ENCODE data around the gene IQSEC1. TPM values are rescaled to one million over a fixed set of nuclear protein-coding genes. Genes with fewer than 3 reads are reported as not detected.

IQSEC1 gene
- total and polyA plus RNA-seq, 10 of the 15 experiments (the other 5 are each of a cell fraction or from before 2014, with no cell fraction given) = 0.92 to 55.2 (median 8.5) TPM

GRCh38 chr3:13046569-13047274, 26.5 kb downstream of the IQSEC1 start:
- ChIA-PET CTCF (interaction anchor here (0.5 to 4.7 kb wide), 34 partner anchors 11 to 420 kb away, joined by 3 to 56 read pairs (median 4); no protein-coding TSS in a partner anchor), SMC1A (ENCODE audit: uncharacterized antibody, unreplicated experiment) (interaction anchor here (0.6 to 4.7 kb wide), 23 partner anchors 11 to 159 kb away, joined by 3 to 71 read pairs (median 5); no protein-coding TSS in a partner anchor), RAD21 (ENCODE audit: unreplicated experiment) (interaction anchor here (0.9 to 5.0 kb wide), 17 partner anchors 14 to 405 kb away, joined by 3 to 93 read pairs (median 4); partner anchors contain the start of gene RPL32), POLR2A (interaction anchor here (0.5 to 6.9 kb wide), 12 partner anchors 8 to 370 kb away, joined by 3 to 84 read pairs (median 6); no protein-coding TSS in a partner anchor)
- ATAC-seq (peak; percentile 54), FAIRE-seq (no peak), DNase-seq (ENCODE audit: low read depth, low spot score) (no peak)
- in situ Hi-C loops (cut with MboI) = no loop called here
- no peaks in the 10 kb centered on the region for H4K20me1 ChIP-seq (ENCODE audit: control insufficient read depth, insufficient read depth)
- H3K79me2 ChIP-seq (ENCODE audit: control insufficient read depth, insufficient read depth, low read length) = peaks cover 3% of the 10 kb centered on the region; the same call in 1 of the 2 replicates
- no peaks in the 10 kb centered on the region for H3K9me3 ChIP-seq (replicated peaks; ENCODE audit: control insufficient read depth, insufficient read depth, low read length)
- H3K9ac ChIP-seq (ENCODE audit: control insufficient read depth, insufficient read depth, low read length) = peak overlapping the region; percentile 49
- H3K4me3 ChIP-seq = no peak overlapping the region
- peaks cover 32% of the 10 kb centered on the region for H3K4me1 ChIP-seq (ENCODE audit: control insufficient read depth, insufficient read depth, low read length)
- no peaks in the 10 kb centered on the region for H3K36me3 ChIP-seq (ENCODE audit: control insufficient read depth in 2 of 2, insufficient read depth in 2 of 2, low read length in 1 of 2)
- peak overlapping the region; percentile 9 for H2AFZ ChIP-seq (ENCODE audit: control insufficient read depth, low read depth, low read length)
- no peaks in the 10 kb centered on the region for H3K27me3 ChIP-seq (replicated peaks in 1 of 2; ENCODE audit: control insufficient read depth in 2 of 2, insufficient read depth in 2 of 2, low read length in 1 of 2)
- TSS peak; percentile 64 for BruUV-seq (replicated peaks)
- H3K4me2 ChIP-seq (ENCODE audit: control insufficient read depth, insufficient read depth) = peak overlapping the region; percentile 74
- intact Hi-C loops (cut with micrococcal nuclease; ENCODE audit: unreplicated experiment) = loop anchor here (1.0 to 2.0 kb wide), 3 partner anchors 30 to 46 kb away; no protein-coding TSS in a partner anchor
- 13% methylated on average over 13 of the region's 15 CpGs for whole genome bisulfite sequencing (ENCODE audit: insufficient coverage, insufficient replicate concordance, low lambda C conversion rate, missing lambda C conversion rate)
- H3K27ac ChIP-seq (ENCODE audit: control insufficient read depth, insufficient read depth) = peak overlapping the region; percentile 70
- TF ChIP-seq SIN3A (IDR thresholded peaks at IDR 0.05; ENCODE audit: low read depth, low read length) (no peak; the same call in 1 of the 2 replicates), STAT3 (IDR thresholded peaks at IDR 0.05; ENCODE audit: low read depth, low read length) (no peak), SMAD5 (IDR thresholded peaks at IDR 0.05; ENCODE audit: low read depth) (no peak), HDGF (IDR thresholded peaks at IDR 0.05) (peak; percentile 90), BACH1 (IDR thresholded peaks at IDR 0.05; ENCODE audit: borderline replicate concordance) (no peak), MEF2B (IDR thresholded peaks at IDR 0.05; ENCODE audit: partially characterized antibody, poor library complexity, severe bottlenecking) (peak; percentile 2), CHD2 (IDR thresholded peaks at IDR 0.05; ENCODE audit: borderline replicate concordance, low read depth, low read length) (peak; percentile 15; the same call in 1 of the 2 replicates), ZSCAN29 (IDR thresholded peaks at IDR 0.05) (no peak), BCLAF1 (IDR thresholded peaks at IDR 0.05) (no peak), BRCA1 (IDR thresholded peaks at IDR 0.05; ENCODE audit: low read depth, low read length) (no peak), JUNB (IDR thresholded peaks at IDR 0.05) (no peak)
- TF ChIP-seq, protein P1, sequence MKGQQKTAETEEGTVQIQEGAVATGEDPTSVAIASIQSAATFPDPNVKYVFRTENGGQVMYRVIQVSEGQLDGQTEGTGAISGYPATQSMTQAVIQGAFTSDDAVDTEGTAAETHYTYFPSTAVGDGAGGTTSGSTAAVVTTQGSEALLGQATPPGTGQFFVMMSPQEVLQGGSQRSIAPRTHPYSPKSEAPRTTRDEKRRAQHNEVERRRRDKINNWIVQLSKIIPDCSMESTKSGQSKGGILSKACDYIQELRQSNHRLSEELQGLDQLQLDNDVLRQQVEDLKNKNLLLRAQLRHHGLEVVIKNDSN (IDR thresholded peaks at IDR 0.05; ENCODE audit: borderline replicate concordance, extremely low read length, insufficient read depth, low read depth, low read length) = no peak
- TF ChIP-seq, protein P2, sequence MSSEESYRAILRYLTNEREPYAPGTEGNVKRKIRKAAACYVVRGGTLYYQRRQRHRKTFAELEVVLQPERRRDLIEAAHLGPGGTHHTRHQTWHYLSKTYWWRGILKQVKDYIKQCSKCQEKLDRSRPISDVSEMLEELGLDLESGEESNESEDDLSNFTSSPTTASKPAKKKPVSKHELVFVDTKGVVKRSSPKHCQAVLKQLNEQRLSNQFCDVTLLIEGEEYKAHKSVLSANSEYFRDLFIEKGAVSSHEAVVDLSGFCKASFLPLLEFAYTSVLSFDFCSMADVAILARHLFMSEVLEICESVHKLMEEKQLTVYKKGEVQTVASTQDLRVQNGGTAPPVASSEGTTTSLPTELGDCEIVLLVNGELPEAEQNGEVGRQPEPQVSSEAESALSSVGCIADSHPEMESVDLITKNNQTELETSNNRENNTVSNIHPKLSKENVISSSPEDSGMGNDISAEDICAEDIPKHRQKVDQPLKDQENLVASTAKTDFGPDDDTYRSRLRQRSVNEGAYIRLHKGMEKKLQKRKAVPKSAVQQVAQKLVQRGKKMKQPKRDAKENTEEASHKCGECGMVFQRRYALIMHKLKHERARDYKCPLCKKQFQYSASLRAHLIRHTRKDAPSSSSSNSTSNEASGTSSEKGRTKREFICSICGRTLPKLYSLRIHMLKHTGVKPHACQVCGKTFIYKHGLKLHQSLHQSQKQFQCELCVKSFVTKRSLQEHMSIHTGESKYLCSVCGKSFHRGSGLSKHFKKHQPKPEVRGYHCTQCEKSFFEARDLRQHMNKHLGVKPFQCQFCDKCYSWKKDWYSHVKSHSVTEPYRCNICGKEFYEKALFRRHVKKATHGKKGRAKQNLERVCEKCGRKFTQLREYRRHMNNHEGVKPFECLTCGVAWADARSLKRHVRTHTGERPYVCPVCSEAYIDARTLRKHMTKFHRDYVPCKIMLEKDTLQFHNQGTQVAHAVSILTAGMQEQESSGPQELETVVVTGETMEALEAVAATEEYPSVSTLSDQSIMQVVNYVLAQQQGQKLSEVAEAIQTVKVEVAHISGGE (CRISPR knock-in tag; IDR thresholded peaks at IDR 0.05) = no peak
- TF ChIP-seq, protein P3, sequence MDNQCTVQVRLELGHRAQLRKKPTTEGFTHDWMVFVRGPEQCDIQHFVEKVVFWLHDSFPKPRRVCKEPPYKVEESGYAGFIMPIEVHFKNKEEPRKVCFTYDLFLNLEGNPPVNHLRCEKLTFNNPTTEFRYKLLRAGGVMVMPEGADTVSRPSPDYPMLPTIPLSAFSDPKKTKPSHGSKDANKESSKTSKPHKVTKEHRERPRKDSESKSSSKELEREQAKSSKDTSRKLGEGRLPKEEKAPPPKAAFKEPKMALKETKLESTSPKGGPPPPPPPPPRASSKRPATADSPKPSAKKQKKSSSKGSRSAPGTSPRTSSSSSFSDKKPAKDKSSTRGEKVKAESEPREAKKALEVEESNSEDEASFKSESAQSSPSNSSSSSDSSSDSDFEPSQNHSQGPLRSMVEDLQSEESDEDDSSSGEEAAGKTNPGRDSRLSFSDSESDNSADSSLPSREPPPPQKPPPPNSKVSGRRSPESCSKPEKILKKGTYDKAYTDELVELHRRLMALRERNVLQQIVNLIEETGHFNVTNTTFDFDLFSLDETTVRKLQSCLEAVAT (IDR thresholded peaks at IDR 0.05) = no peak

Measured in GM12878 (cell line).